Umbilical cord (tissue), 2 donors: Measurements from ENCODE around the gene PDIA6. TPM values are rescaled to one million over a fixed set of nuclear protein-coding genes. Genes with fewer than 3 reads are reported as not detected.
"Not testable (repeated sequence)": the region's sequence is repeated elsewhere in the genome, so short reads cannot be mapped to it uniquely, and the experiment has no call there.

Experiments used
- DNase-seq: peaks from one replicate; pipeline ENCODE4 v3.0.0-alpha.2; 2015; ENCODE audit warnings: low spot score
- total RNA-seq: library from RNA; depleted of rRNA; stranded (reverse); fragments of >200 nt; gene quantifications from one replicate; pipeline ENCODE4 v1.2.3, GENCODE V29; 2014; ENCODE audit warnings: low replicate concordance; ENCODE audit not compliant: insufficient read depth

PDIA6 gene
- total RNA-seq, 1 donor from 2014 or later, result 229 TPM

DNA sequence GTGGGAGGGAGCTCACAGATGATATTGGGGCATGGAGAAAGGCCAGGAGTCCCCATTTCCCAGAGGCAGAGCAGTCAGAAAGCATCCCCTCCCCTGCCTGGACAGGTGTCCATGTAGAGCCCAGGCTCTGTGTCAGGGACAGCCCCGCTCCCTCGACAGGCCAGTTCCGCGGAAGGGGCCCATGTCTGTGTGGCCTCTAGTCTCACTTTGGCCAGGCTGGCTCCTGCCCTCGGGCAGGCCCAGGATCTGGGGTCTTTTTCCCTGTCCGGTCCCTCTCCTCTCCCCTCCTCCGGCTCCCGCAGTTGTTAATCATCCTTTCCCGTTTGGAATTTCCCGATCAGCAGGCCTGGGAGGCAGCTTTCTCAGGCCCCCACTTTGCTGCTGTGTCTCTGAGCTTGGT lies 20.4 kb upstream of the PDIA6 start:
- no peak for DNase-seq

DNA sequence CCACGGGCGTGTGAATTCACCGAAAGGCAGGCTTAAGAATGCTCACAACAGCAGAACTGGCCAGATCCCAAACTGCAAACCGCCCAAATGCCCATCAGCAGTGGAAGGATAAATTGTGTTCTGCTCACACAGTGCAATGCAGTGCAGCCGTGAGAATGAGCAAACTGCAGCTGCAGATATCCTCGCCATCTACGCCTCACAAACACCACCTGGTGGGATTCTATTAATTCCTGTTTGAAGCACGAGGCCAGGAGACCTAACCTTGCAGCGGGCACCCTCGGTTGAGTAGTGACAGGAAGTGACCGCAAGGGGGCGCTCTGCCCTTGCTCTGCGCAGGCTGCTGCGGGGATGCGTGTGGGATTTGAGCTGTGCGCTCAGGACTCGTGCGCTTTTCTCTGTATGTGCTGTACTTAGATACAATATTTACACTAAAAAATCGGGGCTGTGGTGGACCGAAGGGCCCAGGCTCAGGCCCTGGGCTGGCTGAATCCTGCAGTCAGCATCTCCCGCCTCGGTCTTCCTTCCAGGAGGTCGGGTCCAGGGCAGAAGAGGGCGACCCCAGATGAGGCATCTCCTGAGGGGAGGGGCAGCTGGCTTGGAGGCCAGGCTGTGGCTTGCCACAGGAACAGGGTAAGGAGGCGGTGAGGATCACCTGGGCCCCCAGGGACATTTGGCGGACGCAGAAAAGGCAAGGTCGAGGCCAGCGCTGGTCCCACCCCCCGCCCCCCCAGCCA lies 19.8 kb upstream of the PDIA6 start:
- DNase-seq, result peak; percentile 77

DNA sequence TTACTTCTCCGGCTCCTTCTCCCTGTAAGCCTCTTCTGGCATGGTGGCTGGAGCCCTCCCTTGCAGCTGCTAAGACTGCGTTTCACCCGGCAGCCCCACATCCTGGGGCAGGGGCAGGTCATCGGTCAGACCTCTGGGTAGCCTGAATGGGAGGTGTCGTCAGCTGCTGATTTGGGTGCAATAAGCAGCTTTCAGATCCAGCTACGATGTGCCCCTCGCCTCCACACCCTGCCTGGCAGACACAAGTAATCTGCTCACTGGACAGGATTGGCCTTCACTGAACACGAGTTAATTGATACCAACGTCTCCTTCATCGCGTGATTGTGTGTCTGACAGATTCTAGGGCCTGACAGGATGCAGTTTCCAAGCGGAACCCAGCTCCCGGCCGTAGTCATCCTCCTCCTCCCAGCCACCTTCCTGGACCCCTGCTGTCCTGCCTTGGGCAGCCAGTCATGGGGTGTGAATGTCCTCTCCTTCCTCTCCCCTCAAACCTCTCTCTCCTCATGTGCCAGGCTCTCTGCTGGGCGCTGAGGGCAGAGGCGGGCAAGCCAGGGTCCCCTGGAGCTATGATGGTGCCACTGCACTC lies 18.9 kb upstream of the PDIA6 start:
- no peak for DNase-seq

DNA sequence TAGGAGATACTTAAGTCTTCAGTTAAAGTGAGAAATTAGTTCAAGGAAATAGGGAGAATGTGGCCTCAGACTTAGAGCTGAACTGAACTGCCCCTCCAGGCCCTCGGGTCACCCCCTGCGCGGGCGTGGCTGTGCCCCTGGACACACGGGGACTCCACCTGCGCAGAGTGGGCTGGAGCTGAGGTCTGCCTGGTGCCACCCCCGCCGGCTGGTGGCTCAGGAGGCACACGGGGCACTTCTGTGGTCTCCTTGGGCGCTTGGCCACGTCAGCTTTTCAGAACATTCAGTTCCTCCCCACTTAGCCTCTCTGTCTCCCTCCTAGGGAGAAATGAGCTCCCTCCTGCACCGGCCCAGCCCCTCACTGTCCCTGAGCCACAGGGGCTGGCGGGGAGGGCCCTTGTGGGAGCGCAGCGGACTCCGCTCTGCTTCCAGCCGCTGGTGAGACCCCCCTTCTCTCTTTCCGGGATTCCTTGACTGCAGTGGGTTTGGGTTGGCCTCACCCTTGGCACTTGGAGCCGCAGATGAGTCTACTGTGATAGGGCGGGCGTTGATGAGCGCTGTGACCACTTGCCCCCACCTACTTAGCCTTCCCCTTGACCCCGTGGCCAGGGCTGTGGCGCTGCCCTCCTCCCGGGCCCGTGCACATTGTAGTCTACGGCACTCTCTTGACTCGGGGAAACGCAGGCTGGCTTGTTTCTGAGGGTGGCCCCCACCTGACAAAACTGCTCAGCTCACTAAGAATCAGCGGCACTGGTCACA lies 18.2 kb upstream of the PDIA6 start:
- DNase-seq, result no peak

DNA sequence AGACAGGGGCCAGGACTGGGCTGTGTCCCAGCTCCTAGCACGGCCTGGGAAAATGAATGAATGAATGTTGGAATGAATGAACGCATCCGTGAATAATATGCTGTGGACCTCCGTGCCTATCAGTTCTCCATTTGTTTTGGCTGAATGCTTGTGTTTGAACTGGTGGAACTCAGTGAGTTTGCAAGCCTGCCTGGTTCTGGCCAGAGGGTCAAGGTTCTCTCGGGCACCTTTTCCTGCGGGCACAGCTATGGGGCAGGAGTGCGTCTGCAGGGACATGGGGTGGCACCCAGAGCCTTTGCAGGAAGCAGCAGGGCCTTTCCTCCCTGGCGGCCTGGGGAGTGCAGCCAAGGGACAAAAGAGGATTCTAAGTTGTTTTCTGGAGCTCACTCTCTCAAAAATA lies 17.6 kb upstream of the PDIA6 start:
- DNase-seq, result no peak

DNA sequence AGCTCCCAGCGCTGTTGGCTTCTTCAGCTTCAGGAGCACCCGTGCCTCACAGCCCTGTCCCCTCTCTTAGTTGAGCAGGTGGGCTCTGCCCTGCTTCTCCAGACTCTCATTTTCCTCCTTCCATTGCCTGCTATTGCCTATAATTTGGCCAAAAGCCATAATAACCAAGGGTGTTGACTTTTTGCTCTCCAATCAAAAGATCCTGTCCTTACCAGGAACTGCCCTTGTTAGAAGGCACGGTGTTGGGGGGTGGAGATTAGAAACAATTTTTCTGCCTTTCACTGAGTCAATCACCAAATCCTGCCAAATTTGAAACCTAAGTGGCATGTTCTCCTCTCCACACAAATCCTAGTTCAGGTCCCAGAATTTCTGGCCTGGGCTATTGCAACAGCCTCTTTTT lies 16.7 kb upstream of the PDIA6 start:
- DNase-seq, result no peak

DNA sequence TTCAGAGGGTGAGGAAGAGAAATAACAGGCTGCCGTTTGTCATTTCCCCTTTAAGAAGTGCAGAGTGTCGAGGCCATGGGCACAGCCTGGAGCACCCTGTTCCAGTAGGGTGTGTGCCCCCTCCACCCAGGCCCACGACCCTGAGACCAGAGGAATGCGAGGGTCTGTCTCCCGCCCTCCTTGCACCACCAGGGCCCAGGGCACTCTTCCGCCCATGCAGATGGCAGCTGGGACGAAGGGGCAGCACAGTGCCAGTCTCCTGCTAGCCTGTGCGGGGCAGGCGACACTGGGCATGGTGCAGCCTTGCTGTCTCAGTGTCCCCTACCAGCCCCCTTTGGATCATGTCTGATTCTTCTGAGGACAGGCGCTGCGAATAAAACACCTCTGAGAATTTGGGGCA lies 15.8 kb upstream of the PDIA6 start:
- DNase-seq, result no peak

DNA sequence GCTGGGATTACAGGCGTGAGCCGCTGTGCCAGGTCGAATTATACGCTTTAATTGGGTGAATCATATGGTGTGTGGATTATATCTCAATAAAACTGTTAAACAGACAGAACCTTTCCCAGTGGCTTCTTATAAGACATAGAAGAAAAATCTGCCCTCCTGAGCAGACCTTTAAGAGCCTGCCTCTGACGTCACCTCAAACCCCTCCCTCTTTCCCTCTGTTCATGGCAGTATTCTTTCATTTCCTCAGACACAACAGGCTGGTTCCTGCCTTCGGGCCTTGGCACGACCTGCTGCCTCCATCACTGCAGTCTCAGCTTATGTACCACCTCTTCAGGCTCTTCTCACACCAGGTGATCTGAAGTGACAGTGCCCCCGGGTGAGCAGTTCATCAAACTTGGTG lies 14.0 kb upstream of the PDIA6 start:
- no peak for DNase-seq

DNA sequence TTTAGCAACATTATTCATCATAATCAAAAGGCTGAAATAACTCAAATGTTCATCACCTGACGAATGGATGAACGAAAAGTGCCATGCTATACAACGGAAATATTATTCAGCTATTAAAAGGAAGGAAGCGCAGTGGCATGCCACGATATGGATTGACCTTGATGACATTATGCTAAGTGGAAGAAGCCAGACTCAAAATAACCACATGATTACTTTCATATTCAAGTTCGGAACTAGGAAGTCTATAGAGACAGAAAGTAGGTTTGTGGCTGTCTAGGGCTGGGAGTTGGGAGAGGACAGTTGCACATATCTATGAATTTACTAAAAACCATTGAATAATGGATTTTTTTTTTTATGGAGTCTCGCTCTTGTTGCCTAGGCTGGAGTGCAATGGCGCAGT lies 13.4 kb upstream of the PDIA6 start:
- no peak for DNase-seq

DNA sequence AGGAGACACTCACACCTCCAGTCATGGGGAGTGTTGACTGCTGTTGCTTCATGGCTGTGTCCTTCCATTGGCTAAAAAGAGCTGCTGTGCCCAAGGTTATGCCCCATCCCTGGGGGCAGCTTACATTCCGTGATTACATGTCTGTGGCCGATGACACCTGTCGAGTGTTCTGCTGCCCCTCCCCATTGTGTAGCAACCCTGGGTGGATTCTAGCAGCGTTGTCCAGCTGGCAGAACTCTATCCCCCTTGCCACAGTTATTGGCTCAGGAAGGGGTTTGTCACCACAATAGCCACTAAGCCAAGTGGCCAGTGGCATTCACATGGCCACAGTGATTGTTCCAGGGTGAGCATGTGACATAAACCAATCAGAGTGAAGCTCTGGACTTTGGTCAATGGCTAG lies 11.6 kb upstream of the PDIA6 start:
- DNase-seq, result no peak

DNA sequence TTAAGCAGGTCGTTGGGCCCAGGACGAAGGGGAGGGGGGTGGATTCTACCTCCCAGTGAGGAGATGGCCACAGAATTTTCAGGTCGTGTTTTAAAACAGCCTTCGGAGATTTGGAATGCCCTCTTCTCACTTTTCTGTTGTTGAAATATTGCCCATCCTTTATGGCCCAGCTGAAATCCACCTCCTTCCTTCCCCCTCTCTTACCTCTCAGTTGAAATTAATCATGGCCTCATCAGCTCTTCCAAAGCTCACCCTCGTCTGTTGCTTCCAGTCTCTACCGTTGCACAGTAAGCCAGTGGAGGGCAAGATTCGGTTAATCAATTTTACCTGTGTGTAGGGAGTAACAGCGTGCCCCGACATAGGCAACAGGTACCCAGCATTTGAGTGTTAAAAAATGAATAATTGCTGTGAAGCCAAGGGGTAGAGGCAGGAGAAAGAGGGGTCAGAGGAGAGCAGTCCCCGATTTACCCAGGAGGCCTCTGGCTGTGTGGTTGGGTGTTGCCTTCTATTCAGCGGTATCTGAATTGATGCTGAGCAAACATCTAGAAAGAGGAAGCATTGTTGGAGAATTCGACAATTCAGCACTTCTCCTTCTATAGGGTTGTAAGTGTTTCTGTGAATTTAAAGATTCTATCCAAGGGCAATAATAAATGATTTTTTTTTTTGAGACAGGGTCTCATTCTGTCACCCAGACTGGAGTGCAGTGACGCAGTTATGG lies 8.6 kb upstream of the PDIA6 start:
- DNase-seq, result no peak

DNA sequence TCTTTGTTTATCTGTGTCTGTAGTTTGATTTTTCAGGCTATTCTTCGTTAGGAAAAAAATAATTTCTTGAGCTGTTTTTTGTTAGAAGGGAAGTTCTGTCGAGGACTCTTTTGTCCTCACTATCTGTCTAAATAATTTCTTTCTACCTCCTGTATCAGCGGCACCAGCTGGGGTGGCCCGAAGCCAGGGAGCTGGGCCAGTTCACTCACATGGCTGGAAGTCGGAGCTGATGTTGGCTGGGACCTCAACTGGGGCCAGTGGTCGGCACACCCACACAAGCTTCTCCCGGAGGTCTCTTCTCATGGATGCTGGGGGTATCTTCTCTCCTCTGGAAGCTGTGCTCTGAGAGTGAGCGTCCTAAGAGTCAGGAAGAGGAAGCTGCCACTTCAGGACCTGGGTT lies 8.0 kb upstream of the PDIA6 start:
- no peak for DNase-seq

DNA sequence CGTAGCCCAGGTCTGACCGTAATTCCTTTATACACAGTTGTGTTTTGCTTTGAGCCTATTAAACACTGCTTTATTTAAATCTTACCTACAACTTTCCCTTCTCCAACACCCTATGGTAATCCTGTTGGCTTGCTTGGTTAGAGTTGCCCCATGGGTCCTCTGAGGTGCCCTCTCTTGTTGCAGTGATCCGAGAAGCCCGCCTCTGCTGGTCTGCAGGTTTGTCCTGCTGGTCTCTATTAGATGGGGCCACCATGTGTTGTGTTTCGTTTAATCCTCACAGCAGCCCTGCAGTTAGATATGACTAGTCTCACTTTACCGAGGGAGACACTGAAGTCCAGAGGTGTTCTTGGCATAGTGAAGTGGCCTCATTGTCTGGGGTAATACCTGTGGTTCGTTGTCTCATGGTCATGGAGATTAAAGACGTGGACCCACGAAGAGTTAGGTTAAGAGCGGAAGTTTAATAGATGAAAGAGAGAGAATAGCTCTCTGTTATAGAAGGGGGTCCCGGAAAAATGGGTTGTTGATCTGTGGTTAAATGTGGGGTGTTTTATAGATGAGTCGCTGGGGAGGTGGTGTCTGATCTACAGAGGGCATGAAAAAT lies 7.2 kb upstream of the PDIA6 start:
- no peak for DNase-seq

DNA sequence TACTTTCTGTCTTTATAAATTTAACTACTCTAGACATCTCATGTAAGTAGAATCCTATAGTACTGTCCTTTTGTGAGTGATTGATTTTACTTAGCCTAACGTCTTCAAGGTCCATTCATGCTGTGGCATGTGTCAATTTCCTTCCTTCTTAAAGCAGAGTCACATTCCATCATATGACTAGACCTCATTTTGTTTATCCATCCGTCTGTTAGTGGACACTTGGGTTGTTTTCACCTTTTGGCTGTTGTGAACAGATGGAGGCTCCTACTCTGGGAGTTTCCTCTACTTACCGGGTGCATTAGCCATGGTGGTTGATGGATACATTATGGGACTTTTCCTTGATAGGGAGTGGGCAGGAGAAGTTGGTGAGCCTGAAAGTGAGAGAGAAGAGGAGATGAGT lies 6.4 kb upstream of the PDIA6 start:
- DNase-seq, result no peak

DNA sequence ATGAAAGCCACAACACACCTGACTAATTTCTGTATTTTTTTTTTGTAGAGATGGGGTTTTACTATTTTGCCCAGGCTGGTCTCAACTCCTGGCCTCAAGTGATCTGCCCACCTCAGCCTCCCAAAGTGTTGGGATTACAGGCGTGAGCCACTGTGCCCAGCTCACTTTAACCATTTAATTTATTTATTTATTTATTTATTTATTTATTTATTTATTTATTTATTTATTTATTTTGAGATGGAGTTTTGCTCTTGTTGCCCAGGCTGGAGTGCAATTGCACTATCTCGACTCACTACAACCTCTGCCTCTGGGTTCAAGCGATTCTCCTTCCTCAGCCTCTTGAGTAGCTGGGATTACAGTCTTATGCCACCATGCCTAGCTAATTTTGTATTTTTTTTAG lies 5.7 kb upstream of the PDIA6 start:
- DNase-seq, result not testable (repeated sequence)

DNA sequence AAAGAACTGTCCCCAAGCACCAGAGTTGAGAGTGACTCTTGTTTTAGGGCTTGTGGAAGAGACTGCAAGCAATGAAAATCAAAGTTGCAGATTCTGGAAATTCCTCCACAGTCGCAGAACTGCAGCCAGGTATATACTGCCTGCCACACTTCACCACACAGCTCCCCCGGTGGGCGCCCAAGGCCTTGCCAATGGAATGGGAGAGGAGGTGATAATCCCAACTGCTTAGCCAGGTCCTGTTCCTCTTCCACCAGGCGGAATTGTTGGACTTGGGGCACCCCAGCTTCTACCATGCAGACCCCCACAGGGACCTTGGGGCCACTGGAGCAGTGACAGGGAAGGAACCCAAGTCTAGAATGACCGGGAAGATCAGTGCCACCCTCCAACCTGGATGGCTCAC lies 4.8 kb upstream of the PDIA6 start:
- DNase-seq, result no peak

DNA sequence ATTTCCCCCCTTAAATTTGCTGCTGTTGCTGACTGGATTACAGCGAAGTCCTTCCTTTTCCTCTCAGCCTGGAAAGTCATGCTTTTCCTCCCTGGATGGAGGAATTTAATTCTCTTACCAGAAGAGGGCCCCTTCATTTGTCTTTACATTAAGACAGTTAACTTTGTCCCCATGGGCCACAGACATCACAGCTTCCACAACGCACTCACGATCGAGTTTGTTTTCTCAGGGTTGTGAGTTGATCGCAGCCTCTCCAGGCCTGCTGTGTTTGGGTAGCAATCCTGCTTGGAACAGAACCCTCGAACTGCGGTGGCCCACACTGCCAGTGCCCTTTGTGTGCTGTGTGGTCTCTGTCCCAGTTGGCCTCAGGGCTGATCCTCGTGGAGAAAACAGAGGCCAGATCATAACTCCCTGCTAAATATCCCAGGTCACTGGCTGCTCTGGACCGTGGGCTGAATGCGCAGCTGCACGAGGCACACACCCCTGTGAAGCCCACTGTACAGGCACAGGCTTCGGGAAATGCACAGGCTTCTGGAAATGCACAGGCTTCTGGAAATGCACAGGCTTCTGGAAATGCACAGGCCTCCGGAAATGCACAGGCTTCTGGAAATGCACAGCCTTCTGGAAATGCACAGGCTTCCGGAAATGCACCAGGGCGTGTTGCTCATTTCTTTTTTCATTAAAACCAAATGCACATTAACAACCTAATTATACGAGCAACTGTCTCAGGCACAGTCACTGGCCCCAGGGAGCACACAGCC lies 2.2 kb upstream of the PDIA6 start:
- DNase-seq, result no peak

DNA sequence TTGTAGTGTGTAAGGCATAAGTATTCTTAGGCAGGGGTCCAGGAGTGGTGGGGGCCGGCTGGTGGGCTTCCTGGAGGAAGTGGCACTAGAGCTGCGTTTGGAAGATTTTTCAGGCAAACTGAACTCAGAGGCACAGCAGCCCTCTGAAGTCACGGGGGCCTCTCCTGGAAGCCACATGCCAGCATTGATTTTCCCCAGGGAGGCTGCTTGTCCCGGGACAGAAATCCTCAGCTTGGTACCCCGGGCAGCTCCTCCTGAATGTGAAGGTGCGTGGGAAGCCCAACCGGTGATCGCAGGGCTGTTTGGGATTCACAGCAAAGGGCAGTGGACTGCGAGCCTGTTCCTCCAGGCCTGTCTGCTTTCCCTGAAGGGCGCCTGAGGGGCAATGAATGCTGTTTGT lies 1.6 kb upstream of the PDIA6 start:
- no peak for DNase-seq

DNA sequence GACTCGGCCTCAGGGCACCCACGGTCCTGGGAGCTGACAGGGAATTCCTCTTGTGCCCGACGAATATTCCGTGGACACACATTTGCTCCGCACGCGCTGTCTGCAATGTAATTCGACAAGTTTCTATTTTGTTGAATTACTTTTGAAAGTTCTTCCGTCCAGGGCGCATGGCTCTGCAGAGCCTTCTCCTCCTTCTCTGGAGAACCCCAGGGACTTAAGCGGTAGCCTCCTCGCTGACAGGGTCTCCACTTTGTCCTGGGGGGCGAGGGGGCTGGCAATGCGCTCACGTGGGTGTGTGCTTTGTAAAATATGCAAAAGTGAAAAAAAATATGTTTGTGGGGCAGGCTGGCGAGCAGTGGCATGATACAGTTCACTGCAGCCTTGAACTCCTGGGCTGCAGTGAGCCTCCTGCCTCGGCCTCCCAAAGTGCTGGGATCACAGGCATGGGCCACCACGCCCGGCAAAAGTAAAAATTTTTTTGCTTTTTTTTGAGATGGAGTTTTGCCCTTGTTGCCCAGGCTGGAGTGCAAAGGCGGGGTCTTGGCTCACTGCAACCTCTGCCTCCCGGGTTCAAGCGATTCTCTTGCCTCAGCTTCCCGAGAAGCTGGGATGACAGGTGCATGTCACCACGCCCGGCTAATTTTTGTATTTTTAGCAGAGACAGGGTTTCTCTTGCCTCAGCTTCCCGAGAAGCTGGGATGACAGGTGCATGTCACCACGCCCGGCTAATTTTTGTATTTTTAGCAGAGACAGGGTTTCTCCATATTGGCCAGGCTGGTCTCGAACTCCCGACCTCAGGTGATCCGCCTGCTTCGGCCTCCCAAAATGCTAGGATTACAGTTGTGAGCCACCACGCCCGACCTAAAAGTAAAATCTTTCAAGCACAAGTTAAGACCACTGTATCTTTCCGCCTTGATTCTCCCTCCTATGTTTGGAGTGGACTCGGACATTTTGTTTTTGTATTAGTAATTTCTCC lies 866 bp upstream of the PDIA6 start:
- not testable (repeated sequence) for DNase-seq

DNA sequence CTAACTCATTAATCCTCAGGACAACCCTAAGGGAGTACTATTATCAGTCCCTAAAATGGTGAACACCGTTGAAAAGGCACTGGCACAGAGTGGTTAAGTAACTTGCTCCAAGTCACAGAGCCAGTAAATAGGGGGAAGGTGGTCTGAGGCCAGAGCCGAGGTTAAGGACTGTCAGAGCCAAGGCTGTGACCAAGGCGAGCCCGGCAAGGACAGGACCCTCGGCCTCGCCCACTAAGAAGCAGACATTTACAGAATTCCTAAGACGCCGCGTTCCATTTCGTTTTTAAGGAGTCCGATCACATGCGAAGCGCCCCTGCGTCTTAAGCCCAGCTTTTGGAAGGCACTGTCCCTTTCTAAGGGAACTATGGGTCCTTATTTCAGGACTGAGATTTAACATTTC lies 1.1 kb downstream of the PDIA6 start:
- no peak for DNase-seq
